Esophagus muscularis mucosa (tissue), 4 donors: Measurements from ENCODE around the gene BRCC3.

ENCODE experiments used
- CTCF ChIP-seq, 3 experiments: fragments of 200-600 bp in 2 of 3; fragments of 450-650 bp in 1 of 3; sonication (generic) in 2 of 3; IDR thresholded peaks; one replicate each; pipeline ENCODE4 v1.5.1; 2017 to 2019; ENCODE audit warnings: antibody characterized with exemption in 3 of 3, mild to moderate bottlenecking in 2 of 3, moderate library complexity in 1 of 3
- EP300 ChIP-seq: sonication (generic); formaldehyde crosslinking; IDR thresholded peaks from one replicate; pipeline ENCODE4 v1.6.1; 2017; ENCODE audit warnings: antibody characterized with exemption
- POLR2A ChIP-seq: fragments of 450-650 bp; IDR thresholded peaks from one replicate; pipeline ENCODE4 v1.6.1; 2017; ENCODE audit warnings: antibody characterized with exemption, moderate library complexity, mild to moderate bottlenecking, low read depth
- POLR2AphosphoS5 ChIP-seq, 2 donors: sonication (generic); formaldehyde crosslinking; IDR thresholded peaks; one replicate each; pipeline ENCODE4 v1.6.1; 2017; ENCODE audit warnings: antibody characterized with exemption in 2 of 2

GRCh38 chrX:155144926-155145325 lies 73.6 kb downstream of the BRCC3 start:
- TF ChIP-seq CTCF (IDR thresholded peaks at IDR 0.05) (no peak), POLR2A (no peak), POLR2AphosphoS5 (IDR thresholded peaks at IDR 0.05) (no peak), EP300 (no peak)
